ENCODE data around the gene CCT7. TPM values are rescaled to one million over a fixed set of nuclear protein-coding genes. Genes with fewer than 3 reads are reported as not detected.

CCT7 gene
- total and polyA plus RNA-seq, 8 donors, result 177 to 233 (median 214) TPM

DNA sequence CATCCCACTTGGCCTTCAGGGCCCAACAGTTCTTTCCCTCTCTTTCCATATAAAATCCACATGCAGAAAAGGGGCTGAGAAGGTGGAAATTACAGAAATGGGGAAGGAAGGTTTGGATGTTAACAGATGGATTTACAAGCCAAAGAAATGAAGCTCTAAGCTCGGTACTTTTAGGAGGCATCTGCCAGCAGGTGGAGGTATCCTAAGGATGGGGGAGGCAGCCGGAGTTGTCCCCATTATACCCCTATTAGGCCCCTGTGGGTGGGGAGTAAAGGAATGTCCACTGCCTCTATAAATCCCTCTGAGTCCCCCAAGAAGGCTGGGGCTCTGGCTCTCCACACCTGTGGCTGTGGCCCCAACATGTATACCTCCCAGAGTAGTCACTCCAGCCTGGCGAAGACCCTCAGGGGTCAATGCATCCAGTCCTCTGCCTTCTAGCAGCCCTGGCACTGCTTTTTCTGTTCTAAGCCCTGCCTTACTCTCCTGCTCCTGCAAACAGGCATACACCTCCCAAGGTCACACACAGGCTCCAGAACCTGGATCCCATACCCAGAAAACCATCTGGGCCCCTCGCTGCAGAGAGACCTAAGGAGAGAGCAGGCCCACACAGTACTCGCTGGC, 48.9 kb downstream of the CCT7 start:
- H3K4me1 ChIP-seq, result peaks cover 5 to 21% of the 10 kb centered on the region in 2 donors
- peak overlapping the region in 1 of 2 donors; percentile 61 for H3K4me3 ChIP-seq
- H3K27me3 ChIP-seq, result peaks cover 18 to 50% of the 10 kb centered on the region in 2 donors
- DNase-seq (no peak), ATAC-seq (no peak)
- no peaks in the 10 kb centered on the region for H3K9me3 ChIP-seq
- intact Hi-C loops (cut with DNase I), result no loop called here
- TF ChIP-seq, protein P1, sequence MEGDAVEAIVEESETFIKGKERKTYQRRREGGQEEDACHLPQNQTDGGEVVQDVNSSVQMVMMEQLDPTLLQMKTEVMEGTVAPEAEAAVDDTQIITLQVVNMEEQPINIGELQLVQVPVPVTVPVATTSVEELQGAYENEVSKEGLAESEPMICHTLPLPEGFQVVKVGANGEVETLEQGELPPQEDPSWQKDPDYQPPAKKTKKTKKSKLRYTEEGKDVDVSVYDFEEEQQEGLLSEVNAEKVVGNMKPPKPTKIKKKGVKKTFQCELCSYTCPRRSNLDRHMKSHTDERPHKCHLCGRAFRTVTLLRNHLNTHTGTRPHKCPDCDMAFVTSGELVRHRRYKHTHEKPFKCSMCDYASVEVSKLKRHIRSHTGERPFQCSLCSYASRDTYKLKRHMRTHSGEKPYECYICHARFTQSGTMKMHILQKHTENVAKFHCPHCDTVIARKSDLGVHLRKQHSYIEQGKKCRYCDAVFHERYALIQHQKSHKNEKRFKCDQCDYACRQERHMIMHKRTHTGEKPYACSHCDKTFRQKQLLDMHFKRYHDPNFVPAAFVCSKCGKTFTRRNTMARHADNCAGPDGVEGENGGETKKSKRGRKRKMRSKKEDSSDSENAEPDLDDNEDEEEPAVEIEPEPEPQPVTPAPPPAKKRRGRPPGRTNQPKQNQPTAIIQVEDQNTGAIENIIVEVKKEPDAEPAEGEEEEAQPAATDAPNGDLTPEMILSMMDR (IDR thresholded peaks at IDR 0.05), result no peak
- no peaks in the 10 kb centered on the region for H3K36me3 ChIP-seq
- no peak overlapping the region for H3K27ac ChIP-seq

DNA sequence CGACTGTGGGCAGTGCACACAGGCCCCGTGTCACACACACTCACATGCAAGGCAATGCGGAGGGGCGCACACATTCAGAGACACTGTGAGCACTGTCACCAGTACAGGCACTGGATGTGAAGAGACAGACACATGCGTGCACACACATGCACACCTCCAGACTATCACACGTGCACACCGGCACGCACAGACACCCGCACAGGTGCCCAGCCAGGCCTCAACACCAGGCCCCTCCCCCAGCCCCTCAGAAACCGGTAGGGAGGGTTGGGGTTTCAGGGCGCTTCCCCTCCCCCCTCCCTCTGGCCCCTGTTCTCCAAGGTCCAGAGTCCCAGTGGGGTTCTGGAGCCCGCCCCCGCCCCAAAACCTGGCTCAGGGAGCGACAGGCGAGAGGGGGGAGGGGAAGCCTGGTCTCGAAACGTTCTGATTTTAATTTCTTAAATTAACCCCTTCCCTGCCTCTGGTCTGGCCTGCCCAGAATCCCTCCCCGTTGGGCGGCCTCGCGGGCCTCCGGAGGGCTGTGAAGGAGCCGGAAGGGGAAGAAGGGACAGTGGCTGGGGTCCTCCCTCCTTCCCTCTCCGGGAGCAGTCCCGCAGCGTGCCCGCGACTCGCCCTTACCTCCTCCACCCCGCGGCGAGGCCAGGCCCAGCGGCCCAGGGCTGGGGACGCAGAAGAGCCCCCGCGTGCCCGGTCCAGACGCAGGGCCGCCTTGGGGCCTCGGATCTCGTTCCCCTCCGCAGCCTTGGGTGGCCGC, 49.6 kb downstream of the CCT7 start:
- Histone ChIP-seq H3K4me3 (peak overlapping the region; percentile 47 to 61), H3K27ac (peak overlapping the region in 1 of 2 donors; percentile 50), H3K27me3 (peaks cover 18 to 53% of the 10 kb centered on the region in 2 donors), H3K36me3 (no peaks in the 10 kb centered on the region), H3K4me1 (peaks cover 5 to 21% of the 10 kb centered on the region in 2 donors), H3K9me3 (no peaks in the 10 kb centered on the region)
- DNase-seq (peak in 1 of 4 donors; percentile 81), ATAC-seq (peak; percentile 29)
- TF ChIP-seq, protein P1 (IDR thresholded peaks at IDR 0.05), result no peak
- intact Hi-C loops (cut with DNase I), result no loop called here

GRCh38 chr2:73284296-73285158, 50.4 kb downstream of the CCT7 start, which contains the start of gene FBXO41:
Gene FBXO41 (minus strand): TSS chr2:73284478. CDS start chr2:73269630, 14,848 bp downstream.
- peak in 3 of 4 donors; percentile 30 to 87 (median 63) for DNase-seq
- peak within 1 kb of the TSS in 1 of 2 donors; percentile 50 for H3K27ac ChIP-seq
- TF ChIP-seq, protein P1 (IDR thresholded peaks at IDR 0.05), result no peak
- intact Hi-C loops (cut with DNase I), result no loop called here
- peak within 1 kb of the TSS; percentile 47 to 61 for H3K4me3 ChIP-seq
- peaks cover 5 to 21% of the 10 kb centered on the region in 2 donors for H3K4me1 ChIP-seq
- no peaks in the 10 kb centered on the region for H3K9me3 ChIP-seq
- peak; percentile 87 for ATAC-seq
- H3K36me3 ChIP-seq, result no peaks in the 10 kb centered on the region
- H3K27me3 ChIP-seq, result peaks cover 18 to 61% of the 10 kb centered on the region in 2 donors

GRCh38 chr2:73285159-73285739, 51.1 kb downstream of the CCT7 start:
- peak overlapping the region in 1 of 2 donors; percentile 61 for H3K4me3 ChIP-seq
- ATAC-seq (peak; percentile 78), DNase-seq (peak in 1 of 4 donors; percentile 47)
- H3K27me3 ChIP-seq, result peaks cover 18 to 68% of the 10 kb centered on the region in 2 donors
- no peaks in the 10 kb centered on the region for H3K36me3 ChIP-seq
- intact Hi-C loops (cut with DNase I), result no loop called here
- TF ChIP-seq, protein P1 (IDR thresholded peaks at IDR 0.05), result no peak
- no peaks in the 10 kb centered on the region for H3K9me3 ChIP-seq
- peak overlapping the region in 1 of 2 donors; percentile 50 for H3K27ac ChIP-seq
- H3K4me1 ChIP-seq, result peaks cover 5 to 21% of the 10 kb centered on the region in 2 donors

Data from left lung (tissue), 10 donors.